ENCODE results near the gene ACSL1.

DNA sequence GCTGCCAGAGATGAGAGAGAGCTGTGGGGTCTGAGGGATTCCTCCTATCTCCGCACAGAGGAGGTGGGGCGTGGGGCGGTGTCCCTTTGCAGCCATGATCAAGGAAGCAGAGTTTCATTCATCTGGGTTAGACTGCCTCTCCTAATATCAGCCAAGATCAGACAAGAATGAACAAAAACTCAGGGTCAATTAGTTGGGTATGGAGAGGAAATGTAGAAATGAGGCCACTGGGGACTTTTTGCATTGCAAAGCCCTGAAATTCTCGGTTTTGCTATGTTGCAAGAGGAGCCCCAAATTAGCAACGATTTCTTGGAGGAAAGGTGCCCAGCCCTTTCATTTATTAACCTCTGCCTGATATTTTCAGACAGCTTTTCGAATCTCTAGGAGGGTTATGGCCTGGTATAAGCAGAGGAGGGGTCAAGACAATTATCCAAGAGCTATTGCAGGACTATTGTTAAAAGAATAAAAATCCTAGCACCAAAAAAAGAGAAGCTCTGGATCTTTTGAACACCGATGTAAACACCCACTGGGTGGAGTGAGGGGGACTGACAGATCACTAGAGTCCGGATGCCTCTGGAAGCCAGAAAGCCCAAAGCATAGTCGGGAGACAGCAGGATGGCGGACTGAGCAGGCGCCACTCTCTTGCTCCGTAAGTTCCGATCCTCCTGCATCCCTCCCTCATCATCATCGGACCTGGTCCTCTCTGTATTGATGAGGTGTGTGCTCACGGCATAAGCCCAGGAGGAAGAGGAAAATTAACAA, 34.4 kb upstream of the ACSL1 start:
- TF ChIP-seq POLR2AphosphoS5 (IDR thresholded peaks at IDR 0.05; ENCODE audit: insufficient read depth, low read depth, low read length): no peak
- TF ChIP-seq, protein P1, sequence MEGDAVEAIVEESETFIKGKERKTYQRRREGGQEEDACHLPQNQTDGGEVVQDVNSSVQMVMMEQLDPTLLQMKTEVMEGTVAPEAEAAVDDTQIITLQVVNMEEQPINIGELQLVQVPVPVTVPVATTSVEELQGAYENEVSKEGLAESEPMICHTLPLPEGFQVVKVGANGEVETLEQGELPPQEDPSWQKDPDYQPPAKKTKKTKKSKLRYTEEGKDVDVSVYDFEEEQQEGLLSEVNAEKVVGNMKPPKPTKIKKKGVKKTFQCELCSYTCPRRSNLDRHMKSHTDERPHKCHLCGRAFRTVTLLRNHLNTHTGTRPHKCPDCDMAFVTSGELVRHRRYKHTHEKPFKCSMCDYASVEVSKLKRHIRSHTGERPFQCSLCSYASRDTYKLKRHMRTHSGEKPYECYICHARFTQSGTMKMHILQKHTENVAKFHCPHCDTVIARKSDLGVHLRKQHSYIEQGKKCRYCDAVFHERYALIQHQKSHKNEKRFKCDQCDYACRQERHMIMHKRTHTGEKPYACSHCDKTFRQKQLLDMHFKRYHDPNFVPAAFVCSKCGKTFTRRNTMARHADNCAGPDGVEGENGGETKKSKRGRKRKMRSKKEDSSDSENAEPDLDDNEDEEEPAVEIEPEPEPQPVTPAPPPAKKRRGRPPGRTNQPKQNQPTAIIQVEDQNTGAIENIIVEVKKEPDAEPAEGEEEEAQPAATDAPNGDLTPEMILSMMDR (IDR thresholded peaks at IDR 0.05; ENCODE audit: extremely low read depth in 1 of 2, insufficient read depth in 1 of 2, low read depth in 1 of 2, low read length in 2 of 2): no peak
- TF ChIP-seq JUN (IDR thresholded peaks at IDR 0.05; ENCODE audit: borderline replicate concordance, insufficient read depth, insufficient read length, low read depth): no peak
- no peak for TF ChIP-seq POLR2A (IDR thresholded peaks at IDR 0.05; ENCODE audit: low read depth, low read length)

All from endothelial cell of umbilical vein (primary cell).